SU-DHL-6 (cell line): ENCODE data around the gene PRDM16.

Experiments
- CTCF ChIP-seq: fragments of 200-600 bp; sonication (generic); IDR thresholded peaks from one replicate; pipeline ENCODE4 v1.5.1; 2017; ENCODE audit warnings: antibody characterized with exemption, mild to moderate bottlenecking, low read length, moderate library complexity; ENCODE audit not compliant: insufficient read depth, poor library complexity, severe bottlenecking
- EZH2phosphoT487 ChIP-seq: fragments of 200-600 bp; sonication (generic), shearing (Covaris generic); conservative IDR thresholded peaks from 2 replicates; pipeline ENCODE4 v1.6.1; 2018; ENCODE audit warnings: mild to moderate bottlenecking, antibody characterized with exemption, low read length, moderate library complexity, mixed read lengths

GRCh38 chr1:3307359-3307758 lies 238.4 kb downstream of the PRDM16 start:
- TF ChIP-seq CTCF: no peak
- no peak for TF ChIP-seq EZH2phosphoT487
